Neutrophil (primary cell): ENCODE measurements around the gene CPNE4.

Experiments used
- H3K27ac ChIP-seq: fragments of 200-600 bp; sonication (generic); 2 replicates; pipeline ENCODE4 v1.5.1; 2016; ENCODE audit warnings: mild to moderate bottlenecking, moderate library complexity
- H3K27me3 ChIP-seq: fragments of 200-600 bp; sonication (generic); 2 replicates; pipeline ENCODE4 v1.6.0; 2016; ENCODE audit warnings: mild to moderate bottlenecking
- H3K36me3 ChIP-seq: fragments of 200-600 bp; sonication (generic); 2 replicates; pipeline ENCODE4 v1.5.1; 2017
- H3K4me1 ChIP-seq, 2 experiments: fragments of 200-600 bp in 1 of 2; sonication (generic) in 1 of 2; 1 replicate in 1 of 2; 2 replicates in 1 of 2; pipeline versions ENCODE4 v1.5.1 to v1.6.1; 2013 to 2016; ENCODE audit warnings: low read depth in 1 of 2, low read length in 1 of 2, mild to moderate bottlenecking in 1 of 2, moderate library complexity in 1 of 2; ENCODE audit not compliant: control insufficient read depth in 1 of 2, insufficient read depth in 1 of 2
- H3K4me3 ChIP-seq, 2 experiments: fragments of 200-600 bp in 1 of 2; sonication (generic) in 1 of 2; 1 replicate in 1 of 2; 2 replicates in 1 of 2; pipeline ENCODE4 v1.5.1; 2013 to 2016; ENCODE audit warnings: low read depth in 1 of 2, low read length in 1 of 2, mild to moderate bottlenecking in 1 of 2, moderate library complexity in 1 of 2
- H3K9me3 ChIP-seq: fragments of 200-600 bp; sonication (generic); 2 replicates; pipeline ENCODE4 v1.5.1; 2016
- CTCF ChIP-seq: fragments of 200-600 bp; sonication (generic); IDR thresholded peaks from 2 replicates; pipeline ENCODE4 v1.5.1; 2016; ENCODE audit warnings: antibody characterized with exemption

The CPNE4 gene

DNA sequence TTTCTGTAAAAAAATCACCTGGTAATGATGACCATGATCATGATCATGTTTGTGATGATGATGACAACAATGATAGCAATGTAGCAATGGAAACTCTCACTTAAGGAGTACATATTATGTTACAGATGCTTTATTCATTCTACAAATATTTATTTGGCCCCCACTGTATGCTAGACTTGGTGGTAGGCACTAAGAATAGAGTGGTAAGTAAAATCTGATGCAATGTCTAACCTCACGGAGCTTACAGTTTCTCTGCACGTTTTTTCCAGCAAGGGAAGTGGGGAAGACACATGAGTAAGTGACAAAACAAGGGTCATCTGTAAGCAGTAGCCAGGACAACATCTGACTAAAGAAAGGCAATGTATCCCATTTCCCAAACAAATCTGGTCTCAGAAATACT lies 332.7 kb downstream of the CPNE4 start:
- no peak overlapping the region for H3K27ac ChIP-seq
- H3K36me3 ChIP-seq = no peaks in the 10 kb centered on the region
- H3K9me3 ChIP-seq = no peaks in the 10 kb centered on the region
- no peaks in the 10 kb centered on the region for H3K4me1 ChIP-seq
- no peak overlapping the region for H3K4me3 ChIP-seq
- H3K27me3 ChIP-seq = peaks cover 6% of the 10 kb centered on the region
- TF ChIP-seq CTCF = no peak

DNA sequence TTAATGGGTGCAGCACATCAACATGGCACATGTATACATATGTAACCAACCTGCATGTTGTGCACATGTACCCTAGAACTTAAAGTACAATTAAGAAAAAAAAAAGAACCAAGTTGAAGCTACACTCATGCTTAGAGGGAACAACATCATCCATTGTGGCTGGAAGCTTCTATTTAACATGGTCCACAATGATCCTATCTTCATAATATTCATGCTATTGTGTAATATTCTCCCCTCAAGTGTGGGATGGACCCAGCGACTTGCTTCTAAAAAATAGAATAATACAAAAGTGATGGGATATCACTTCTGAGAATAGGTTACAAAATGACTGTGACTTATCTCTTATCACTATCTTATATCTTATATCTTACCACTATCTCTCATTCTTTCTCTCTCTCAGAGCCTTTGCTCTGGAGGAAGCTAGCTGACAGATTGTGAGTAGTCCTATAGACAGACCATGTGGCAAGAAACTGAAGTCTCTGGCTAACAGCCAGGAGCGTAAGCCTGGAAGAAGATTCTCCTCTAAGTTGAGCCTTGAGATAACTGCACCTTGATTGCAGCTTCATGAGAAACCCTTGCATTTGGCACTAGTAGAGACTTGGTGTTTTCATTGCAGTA lies 333.6 kb downstream of the CPNE4 start:
- Histone ChIP-seq H3K27me3 (peaks cover 6% of the 10 kb centered on the region), H3K9me3 (no peaks in the 10 kb centered on the region), H3K27ac (no peak overlapping the region), H3K4me3 (no peak overlapping the region), H3K36me3 (no peaks in the 10 kb centered on the region), H3K4me1 (no peaks in the 10 kb centered on the region)
- TF ChIP-seq CTCF = no peak

DNA sequence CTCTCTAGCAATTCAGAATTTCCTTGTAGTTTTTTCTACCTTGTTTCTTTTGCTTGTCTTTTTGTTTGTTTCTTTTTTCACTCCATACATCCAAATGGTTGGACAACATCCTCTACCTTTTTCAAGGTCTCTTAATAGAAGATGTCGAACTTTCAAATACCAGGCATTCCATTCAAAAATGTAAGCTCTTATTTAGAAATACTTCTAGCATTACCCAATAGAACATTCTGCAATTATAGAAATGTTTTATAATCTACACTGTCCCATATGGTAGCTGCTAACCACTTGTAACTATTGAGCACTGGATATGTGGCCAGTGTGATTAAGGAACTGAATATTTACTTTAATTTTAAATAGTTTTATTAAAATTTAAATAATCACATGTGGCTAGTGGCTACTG lies 335.8 kb downstream of the CPNE4 start:
- TF ChIP-seq CTCF = no peak
- Histone ChIP-seq H3K36me3 (no peaks in the 10 kb centered on the region), H3K4me3 (no peak overlapping the region), H3K4me1 (no peaks in the 10 kb centered on the region), H3K27me3 (peaks cover 1% of the 10 kb centered on the region), H3K9me3 (no peaks in the 10 kb centered on the region), H3K27ac (no peak overlapping the region)

DNA sequence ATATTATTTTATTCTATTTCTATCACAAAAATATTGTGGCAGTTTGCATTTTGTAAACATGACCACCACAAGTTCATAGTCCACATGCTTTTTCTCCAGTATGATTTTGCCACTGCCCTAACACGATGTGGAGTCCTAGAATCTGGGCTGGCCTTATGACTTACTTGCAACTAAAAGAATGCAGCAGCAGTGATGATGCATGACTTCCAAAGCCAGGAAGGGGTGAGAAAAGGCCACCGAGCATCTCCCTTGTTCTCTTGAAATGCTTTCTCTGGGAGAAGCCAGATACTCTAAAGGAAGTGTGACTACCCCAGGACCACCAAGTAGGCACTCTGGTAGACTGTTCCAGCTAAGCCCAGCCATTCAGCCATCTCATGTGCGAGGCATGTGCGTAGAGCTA lies 340.4 kb downstream of the CPNE4 start:
- Histone ChIP-seq H3K9me3 (no peaks in the 10 kb centered on the region), H3K27ac (no peak overlapping the region), H3K4me1 (no peaks in the 10 kb centered on the region), H3K27me3 (no peaks in the 10 kb centered on the region), H3K4me3 (no peak overlapping the region), H3K36me3 (no peaks in the 10 kb centered on the region)
- no peak for TF ChIP-seq CTCF

DNA sequence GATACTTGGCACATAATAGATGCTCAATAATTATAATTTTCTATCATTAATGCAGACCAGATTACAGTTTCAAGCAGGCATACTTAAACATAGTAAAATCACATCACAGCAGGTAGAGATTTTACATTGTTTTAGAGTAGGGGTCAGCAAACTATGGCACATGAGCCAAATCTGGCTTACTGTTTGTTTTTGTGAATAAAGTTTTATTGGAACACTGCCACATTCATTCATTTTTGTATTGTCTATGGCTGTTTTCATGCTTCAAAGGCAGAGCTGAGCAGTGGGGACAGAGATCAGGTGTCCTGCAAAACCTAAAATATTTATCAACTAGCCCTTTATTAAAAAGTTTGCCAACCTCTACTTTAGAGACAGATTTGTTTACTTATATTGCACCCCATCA lies 342.5 kb downstream of the CPNE4 start:
- Histone ChIP-seq H3K4me3 (no peak overlapping the region), H3K27me3 (no peaks in the 10 kb centered on the region), H3K4me1 (no peaks in the 10 kb centered on the region), H3K9me3 (no peaks in the 10 kb centered on the region), H3K36me3 (no peaks in the 10 kb centered on the region), H3K27ac (no peak overlapping the region)
- no peak for TF ChIP-seq CTCF

GRCh38 chr3:131690800-131691199 lies 344.0 kb downstream of the CPNE4 start:
- Histone ChIP-seq H3K4me1 (no peaks in the 10 kb centered on the region), H3K27ac (no peak overlapping the region), H3K9me3 (no peaks in the 10 kb centered on the region), H3K4me3 (no peak overlapping the region), H3K36me3 (no peaks in the 10 kb centered on the region), H3K27me3 (no peaks in the 10 kb centered on the region)
- TF ChIP-seq CTCF = no peak
